Muscle of arm (tissue), 14 donors: ENCODE data around the gene ZNF423. TPM values are rescaled to one million over a fixed set of nuclear protein-coding genes. Genes with fewer than 3 reads are reported as not detected.
A peak's percentile ranks its signal among the peaks of the same experiment; 100 is the strongest.
"Not testable (repeated sequence)": the region's sequence is repeated elsewhere in the genome, so short reads cannot be mapped to it uniquely, and the experiment has no call there.

Source experiments
- DNase-seq: peaks from one replicate; pipeline ENCODE4 v3.0.0-alpha.2; 2013
- long read RNA-seq, 11 donors: transcript quantifications; one replicate each; lab custom pipeline, GENCODE V29; 2026
- polyA plus RNA-seq, 12 donors: library from polyadenylated mRNA; unstranded; fragments of 120-200 nt; gene quantifications; one replicate each; pipeline ENCODE4 v1.2.1, GENCODE V29; 2013; ENCODE audit not compliant: insufficient read length in 12 of 12

ZNF423 gene
- 10 to 100 TPM in 11 of 12 donors, not detected in 1; 22.6 to 37.5 (median 25.9) TPM for polyA plus RNA-seq
- long read RNA-seq, donor 1, result 0 reads
- long read RNA-seq, donor 2, full-length matches to known transcripts, result 2 of 18 reads
- long read RNA-seq, donor 2, partial matches to known transcripts, result 16 of 18 reads
- long read RNA-seq, donor 2, other reads (novel, unspliced or antisense), result 0 of 18 reads
- long read RNA-seq, donor 3, full-length matches to known transcripts, result 1 of 18 reads
- long read RNA-seq, donor 3, partial matches to known transcripts, result 17 of 18 reads
- long read RNA-seq, donor 3, other reads (novel, unspliced or antisense), result 0 of 18 reads
- long read RNA-seq, donor 4, result 0 reads
- long read RNA-seq, donor 5, full-length matches to known transcripts, result 3 of 32 reads
- long read RNA-seq, donor 5, partial matches to known transcripts, result 29 of 32 reads
- long read RNA-seq, donor 5, other reads (novel, unspliced or antisense), result 0 of 32 reads
- long read RNA-seq, donor 6, partial matches to known transcripts, result 6 of 6 reads
- long read RNA-seq, donor 6, other reads (novel, unspliced or antisense), result 0 of 6 reads
- long read RNA-seq, donor 7, result 0 reads
- long read RNA-seq, donor 8, full-length matches to known transcripts, result 1 of 29 reads
- long read RNA-seq, donor 8, partial matches to known transcripts, result 28 of 29 reads
- long read RNA-seq, donor 8, other reads (novel, unspliced or antisense), result 0 of 29 reads
- long read RNA-seq, donor 9, result 0 reads
- long read RNA-seq, donor 10, full-length matches to known transcripts, result 7 of 27 reads
- long read RNA-seq, donor 10, partial matches to known transcripts, result 20 of 27 reads
- long read RNA-seq, donor 10, other reads (novel, unspliced or antisense), result 0 of 27 reads
- long read RNA-seq, donor 11, full-length matches to known transcripts, result 2 of 7 reads
- long read RNA-seq, donor 11, partial matches to known transcripts, result 5 of 7 reads
- long read RNA-seq, donor 11, other reads (novel, unspliced or antisense), result 0 of 7 reads

DNA sequence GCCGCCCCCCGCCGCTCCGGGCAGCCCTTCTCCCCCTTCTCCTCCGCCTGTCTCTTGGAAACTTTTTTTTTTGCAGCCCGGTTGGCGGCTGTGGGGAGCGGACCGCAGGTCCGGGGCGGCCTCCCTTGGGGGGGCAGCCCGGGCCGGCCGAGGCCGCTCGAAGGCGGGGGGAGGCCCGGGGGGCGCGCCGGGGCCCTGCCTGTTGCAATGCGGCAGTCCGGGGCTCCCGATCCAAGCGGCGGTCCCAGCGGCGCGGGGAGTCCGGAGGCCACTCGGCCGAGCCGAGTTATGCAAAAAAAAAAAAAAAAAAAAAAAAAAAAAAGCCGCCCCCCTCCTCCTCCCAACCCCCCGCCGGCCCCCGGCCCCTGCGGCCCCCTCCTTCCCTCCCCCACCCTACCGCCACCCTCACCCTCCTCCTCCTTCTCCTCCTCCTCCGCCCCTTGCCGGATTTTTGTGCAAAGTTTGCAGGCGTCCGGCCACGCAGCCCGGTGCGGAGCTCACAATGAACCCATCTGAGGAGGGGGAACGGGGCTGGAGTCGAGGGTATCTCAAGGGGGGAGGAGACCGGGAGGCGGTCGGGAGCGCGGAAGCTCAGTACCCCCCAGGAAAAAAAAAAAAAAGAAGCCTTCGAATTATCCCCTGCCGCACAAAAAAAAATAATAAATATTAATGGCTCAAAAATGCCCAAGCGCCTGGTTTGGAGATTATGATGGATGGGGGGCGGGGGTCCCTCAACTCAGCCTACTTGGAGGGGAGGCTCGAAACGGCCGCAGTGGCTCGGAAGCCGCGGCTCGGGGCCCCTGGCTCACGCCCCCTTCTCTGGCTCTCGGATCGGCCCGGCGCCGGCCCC, at the start of gene ZNF423:
Gene ZNF423, minus strand, starts transcription at position 291 of the 850 bp plus-strand sequence. CDS start 338 bp downstream, outside the sequence.
- peak; percentile 38 for DNase-seq

DNA sequence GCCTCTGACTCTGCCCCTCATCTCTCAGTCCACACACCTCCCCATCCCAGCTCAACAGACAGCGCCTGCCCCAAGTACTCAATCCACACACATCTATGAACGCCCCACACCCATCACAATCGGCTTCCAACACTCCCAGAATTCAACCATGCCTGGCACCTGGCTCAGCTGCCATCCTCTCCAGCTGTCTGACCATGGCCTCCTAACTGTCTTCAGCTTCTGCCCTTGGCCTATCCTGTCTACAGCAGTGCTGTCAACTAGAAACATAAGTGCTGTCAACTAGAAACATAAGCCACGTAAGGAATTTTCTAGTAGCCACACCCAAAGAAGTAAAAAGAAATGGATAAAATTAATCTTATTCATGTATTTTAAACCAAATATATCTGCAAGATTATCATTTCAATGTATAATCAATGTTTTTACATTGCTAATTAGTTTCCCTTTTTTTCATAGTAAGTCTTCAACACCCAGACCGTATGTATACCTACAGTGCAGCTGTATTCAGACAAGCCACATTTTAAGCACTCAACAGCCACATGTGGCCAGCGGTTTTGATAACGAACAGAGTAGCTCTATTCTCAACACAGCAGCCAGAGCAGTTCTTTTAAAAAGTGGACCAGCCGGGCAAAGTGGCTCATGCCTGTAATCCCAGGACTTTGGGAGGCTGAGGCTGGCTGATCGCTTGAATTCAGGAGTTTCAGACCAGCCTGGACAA, 48.6 kb upstream of the ZNF423 start:
- no peak for DNase-seq

DNA sequence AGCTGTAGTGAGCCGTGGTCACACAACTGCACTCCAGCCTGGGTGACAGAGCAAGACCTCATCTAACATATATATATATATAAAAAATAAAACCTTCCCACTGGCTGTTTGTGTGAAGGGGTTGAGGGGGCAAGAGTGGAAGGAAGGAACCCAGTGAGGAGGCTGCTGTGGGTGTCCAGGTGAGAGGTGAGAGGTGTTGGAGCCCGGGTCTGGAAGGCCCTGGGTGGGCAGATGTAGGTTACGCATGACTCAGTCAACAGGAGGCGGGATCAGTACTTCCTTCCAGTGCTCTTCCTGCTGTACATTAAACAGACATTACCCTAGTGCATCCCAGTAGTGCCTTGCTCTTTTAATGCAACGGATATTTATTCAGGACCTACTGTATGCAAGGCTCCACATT, 47.0 kb upstream of the ZNF423 start:
- DNase-seq, result no peak

DNA sequence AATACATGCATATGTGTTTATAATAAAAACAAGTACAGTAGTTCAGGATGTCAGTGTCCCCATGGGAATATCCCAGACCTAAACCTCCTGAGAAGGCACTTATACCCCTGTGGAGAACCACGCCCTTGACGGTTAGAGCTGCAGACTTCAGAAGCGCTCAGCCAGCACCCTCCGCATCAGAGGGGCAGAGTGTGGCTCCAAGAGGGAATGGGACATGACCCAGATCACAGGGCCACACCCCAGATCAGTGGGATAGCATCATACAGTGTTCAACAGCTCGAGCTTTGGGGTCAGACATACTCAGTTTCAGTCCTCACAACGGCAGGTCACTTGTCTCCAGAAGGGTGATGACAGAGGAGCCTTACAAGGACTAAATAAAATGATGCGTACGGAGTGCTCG, 45.8 kb upstream of the ZNF423 start:
- DNase-seq, result no peak

DNA sequence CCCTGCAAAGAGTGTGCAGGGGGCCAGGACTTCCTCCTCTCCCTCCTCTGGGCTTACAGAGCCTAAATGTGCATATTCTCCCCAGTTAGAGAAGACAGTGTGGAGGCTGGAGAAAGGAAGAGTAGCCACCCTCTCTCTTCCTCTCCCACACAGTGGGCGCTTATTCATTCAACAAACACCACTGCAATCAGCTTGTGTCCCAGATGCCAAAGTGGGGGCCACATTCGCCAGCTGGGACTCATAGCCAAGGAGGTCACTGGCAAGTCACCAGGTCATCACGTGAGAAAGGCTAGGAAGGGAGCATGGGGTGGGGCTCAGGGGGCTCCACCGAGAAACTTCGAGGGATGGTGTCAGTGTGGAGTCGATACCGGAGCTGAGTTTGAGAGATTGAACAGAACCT, 45.0 kb upstream of the ZNF423 start:
- no peak for DNase-seq

DNA sequence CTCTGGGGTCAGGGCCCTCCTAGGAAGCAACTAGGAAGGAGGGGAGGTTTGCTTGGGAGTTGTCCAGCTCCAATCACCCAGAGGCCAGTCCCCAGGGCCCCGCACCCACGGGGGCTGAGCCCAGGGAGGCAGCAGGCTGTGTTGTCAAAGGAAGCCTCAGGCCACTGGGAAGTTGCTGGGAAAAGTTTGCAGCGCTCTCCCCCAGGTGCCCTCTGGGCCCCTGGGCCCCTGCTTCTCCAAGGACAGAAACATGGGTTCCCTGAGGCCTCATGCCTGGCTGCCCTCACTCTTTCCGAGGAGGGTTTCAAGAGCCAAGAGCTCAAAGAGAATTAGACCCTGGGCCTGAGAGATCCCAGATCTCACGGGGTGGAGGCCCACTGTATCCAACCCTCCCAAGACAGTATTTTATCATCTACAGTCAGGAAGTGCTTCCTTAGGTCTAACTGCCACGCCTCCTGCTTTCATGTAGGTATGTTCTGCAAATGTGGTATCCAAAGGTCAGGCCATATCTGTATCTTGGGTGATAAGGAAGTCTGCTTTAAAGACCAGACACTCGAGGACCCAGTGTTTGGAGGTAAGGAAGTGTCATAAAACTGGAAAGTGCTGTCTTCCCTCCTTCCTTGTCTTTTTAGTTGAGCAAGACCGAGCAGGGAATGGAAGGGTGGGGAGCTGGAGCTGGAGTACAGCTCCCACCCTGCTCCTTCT, 44.2 kb upstream of the ZNF423 start:
- no peak for DNase-seq

DNA sequence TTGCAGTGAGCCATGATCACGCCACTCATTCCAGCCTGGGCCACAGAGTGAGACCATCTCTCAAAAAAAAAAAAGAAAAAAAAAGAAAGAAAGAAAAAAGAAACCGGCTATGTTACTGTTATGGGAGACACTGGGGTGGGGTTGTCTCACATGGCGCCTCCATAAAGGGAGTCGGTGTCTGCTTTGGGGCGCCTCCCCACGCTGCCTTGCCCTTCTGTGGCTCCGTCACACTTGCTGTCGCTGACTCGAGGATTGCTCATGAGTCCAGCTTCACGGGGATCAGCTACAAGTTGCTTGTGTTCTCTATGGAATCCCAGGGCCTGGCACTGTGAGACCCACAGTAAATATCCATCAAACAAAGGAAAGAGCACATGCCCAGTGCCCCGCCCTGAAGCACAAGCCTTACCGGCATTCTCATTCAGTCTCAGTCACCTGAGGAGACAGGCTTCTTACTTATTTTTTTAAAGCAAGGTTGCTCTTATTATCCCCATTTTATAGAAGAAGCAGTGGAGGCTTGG, 40.6 kb upstream of the ZNF423 start:
- no peak for DNase-seq

DNA sequence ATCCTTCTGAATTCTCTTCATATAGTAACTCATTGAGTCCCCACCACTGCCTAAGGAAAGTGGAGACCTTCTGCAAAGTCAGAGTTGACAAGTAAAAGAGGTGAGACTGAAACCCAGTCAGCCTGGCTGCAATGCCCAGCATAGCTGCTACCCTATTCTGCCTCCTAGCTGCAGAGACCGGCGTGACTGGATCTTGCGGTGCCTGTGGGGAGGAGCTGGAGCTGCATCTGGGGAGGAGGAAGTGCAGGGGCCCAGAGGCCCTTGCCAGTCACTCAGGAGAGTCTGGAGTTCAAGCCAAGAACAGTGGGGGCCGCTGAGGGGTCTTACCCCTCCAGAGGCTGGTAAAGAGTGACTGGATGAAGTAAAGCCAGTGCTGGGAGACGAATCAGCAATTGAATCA, 35.0 kb upstream of the ZNF423 start:
- no peak for DNase-seq

DNA sequence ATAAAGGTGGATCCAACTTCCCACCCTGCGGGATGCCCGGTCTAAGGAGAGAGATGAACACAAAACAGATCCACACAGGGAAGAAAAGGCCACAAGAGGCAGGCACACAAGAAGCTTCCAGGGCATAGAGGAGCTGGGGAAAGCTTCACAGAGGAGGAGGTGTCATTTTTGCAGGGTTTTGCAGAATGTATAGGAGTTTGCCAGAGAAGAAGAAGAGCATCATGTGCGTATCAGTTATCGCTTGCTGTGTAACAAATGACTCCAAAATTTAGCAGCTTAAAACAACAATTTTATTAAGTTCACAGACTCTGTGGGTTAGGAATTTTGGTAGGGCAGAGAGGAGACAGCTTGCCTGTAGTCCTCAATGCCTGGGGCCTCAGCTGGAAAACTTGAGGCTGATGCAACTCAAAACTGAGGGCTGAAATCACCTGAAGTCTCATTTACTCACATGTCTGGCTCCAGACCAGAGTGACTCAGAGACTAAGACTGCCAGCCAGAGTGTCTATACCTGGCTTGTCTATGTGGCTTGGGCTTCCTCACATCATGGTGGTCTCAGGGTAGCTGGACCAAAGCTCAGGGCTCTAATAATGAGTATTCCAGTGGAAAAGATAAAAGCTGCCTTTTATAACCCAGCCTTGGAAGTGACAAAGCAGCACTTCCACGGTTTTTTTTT, 33.9 kb upstream of the ZNF423 start:
- DNase-seq, result no peak

DNA sequence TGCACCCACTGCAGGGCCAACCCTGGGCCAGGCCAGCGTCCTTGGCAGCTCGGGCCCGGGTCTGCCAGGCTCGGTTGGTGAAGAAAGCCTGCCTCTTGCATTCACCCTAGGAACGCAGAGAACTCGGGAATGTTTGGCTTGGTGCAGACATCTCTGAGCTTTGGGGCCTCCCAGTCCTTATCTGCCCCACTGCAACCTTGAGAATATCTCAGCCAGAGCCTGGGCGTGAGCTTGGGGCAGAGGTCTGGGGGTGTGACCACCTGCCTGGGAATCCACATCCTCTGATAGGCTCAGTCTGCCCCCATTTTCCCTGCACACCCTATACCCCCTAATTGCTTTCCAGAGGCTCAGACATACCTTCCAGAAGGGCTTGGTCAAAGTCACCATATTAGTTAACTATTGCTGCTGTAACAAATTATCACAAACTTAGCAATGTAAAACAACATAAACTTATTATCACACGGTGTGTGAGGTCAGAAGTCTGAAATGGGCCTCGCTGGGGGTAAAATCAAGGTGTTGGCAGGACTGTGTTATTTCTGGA, 30.7 kb upstream of the ZNF423 start:
- no peak for DNase-seq

DNA sequence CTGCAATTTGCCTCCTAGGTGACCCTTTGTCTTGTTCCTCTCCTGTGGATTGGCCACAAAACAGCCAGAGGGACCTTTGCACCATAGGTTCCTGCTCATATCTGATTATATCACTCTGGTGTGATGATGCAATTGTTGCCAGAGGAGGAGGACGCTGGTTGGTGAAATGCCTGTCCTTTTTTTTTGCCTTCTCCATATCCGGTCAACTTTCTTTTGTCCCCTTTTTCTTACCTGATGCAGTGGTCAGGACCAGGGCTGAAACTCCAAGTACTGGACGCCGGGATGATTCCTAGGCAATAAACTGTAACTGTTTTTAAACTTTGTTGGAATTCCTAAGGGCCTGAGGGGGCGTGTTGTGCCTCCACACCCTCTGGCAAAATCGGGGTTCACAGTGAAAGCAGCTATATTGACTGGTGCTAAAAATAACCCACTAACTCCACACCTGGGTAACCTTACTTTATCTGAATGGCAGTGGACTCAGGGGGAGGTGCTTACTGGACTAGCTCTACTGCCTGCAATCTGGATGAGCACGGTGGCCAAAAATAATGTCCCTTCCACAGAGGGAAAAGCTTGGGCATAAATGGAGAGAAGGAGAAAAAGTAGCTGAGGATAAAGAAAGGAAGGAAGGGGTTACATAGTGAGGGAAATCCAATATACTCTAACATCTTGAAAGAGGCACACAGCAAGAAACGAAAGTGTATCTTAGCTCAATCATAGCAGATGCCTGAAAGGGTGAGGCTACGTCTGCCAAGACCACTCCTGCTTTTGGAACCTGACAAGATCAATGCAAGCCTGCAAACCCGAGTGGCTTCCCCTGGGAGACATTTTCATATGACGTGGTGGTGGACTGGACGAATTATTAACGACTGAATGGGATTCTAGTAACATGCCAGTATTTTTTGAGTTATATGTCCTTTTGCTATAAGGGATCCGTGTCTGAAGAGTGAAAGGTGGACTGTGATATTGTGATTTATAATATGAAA, 28.4 kb upstream of the ZNF423 start:
- no peak for DNase-seq

DNA sequence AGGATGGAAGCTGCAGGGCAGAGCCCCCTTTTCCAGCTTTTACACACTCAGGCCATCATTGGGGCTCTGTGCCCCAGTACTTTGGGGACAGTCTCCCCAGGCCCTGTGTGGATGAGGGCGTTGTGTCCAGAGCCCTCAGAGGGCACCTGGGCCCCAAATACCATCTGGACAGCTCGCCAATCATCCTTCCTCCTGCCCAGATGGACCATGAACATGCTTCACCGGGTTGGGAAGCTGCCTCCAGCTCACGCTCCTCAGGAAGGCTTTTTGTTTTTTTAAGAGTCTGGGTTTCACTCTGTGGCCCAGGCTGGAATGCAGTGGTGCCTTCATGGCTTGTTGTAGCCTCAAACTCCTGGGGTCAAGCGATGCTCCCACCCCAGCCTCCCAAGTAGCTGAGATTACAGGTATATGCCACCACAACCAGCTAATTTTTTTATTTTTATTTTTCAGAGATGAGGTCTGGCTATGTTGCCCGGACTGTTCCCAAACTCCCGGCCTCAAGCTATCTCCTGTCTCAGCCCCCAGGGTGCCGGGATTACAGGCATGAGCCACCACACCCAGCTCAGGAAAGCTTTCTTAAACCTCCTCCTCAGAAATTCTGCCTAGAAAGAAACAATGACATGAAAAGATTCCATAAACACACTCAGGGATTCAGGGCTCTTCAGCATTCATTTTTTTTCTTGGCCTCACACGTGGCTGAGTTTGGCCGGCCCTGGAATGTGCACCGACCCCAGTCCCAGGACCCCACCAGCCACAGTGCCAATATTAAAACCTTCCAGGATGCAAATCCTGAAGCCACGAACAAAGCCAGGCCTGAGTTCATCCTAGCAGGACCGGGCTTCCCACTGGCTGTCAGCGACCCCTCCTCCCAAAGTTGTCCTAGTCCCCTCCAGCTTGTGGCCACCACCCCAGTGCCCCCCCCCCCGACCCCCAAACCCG, 27.4 kb upstream of the ZNF423 start:
- no peak for DNase-seq

DNA sequence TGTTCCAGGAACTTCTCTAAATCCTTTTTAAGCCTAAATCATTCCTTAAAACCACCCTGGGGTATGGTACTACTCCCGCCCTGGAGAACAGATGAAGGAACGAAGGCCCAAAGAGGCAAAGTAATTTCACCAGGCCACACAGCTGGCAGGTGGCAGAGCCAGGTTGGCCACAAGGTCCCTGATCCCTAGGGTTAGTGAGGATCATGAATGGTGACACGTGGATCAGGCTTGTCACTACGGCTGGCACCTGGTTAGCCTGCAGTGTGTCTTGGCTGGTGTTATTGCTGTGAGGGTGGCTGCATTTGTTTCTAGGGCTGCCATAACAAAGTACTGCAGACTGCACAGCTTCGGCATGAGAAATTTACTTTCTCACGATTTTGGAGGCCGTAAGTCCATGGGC, 26.0 kb upstream of the ZNF423 start:
- DNase-seq, result no peak

DNA sequence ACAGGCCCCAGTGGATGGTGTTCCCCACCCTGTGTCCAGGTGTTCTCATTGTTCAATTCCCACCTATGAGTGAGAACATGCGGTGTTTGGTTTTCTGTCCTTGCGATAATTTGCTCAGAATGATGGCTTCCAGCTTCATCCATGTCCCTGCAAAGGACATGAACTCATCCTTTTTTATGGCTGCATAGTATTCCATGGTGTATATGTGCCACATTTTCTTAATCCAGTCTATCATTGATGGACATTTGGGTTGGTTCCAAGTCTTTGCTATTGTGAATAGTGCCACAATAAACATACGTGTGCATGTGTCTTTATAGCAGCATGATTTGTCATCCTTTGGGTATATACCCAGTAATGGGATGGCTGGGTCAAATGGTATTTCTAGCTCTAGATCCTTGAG, 22.6 kb upstream of the ZNF423 start:
- DNase-seq, result not testable (repeated sequence)

DNA sequence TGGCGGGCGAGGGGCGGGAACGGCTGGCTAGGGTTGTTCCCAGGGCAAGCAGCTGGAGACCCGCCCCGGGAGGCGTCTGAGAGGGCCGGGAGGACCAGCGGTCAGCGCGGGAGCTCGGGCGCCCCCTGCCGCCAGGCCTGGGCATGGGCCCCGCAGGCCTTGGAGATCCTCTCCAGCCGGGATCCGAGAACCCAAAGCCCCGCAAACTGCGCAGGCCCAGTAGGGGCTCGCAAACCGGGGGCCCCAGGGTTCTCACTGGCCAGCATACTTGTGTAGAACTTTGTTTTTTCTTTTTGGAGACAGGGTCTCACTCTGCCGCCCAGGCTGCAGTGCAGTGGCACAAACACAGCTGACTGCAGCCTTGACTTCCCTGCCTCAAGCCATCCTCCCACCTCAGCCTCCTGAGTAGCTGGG, 20.8 kb upstream of the ZNF423 start:
- DNase-seq, result peak; percentile 58

DNA sequence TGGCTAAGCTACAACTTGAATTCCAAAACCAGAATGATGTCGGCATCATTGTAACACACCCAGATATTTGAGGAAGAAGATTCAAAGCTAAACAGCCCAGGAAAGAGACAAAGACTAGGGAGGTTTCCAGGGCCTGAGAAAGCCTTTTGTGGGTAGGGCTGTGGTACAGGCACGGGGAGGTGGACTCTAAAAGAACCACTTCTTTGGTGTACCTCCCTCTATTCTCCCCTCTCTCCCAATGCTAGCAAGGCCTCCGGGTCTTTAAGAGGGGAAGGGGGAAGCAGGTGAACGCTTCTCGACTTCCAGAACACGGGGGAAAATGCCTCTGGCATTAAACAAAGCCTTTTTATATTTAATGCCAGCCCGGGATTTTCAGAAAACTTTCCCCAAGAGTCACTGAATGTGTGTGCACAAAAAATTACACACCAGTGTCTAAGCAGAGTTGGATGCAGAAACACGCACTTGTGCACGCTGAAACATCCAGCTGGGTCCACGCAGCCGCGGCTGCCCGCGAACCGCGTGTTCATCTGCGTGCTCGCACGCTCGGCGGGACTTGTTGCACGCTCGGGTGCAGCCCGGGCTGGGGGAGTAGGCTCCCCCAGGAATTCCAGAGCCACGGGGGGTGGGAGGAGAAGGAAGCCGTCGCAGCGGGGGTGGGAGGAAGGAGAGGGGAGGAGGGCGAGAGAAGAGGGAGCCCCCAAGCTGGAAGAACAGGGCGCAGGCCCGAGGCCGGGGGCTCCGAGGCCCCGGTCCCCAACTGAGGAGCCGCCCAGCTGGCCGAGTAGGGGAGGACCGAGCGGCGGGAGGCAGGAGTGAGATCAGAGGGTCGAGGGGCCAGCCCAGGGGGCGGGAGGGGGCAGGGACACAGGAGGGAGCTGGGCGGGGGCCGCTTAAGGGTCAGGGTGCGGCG, 20.1 kb upstream of the ZNF423 start:
- no peak for DNase-seq
